ENCODE measurements around the gene SPATA31A7.
"Not testable (repeated sequence)": the region's sequence is repeated elsewhere in the genome, so short reads cannot be mapped to it uniquely, and the experiment has no call there.

The SPATA31A7 gene

GRCh38 chr9:61189736-61190135 is at the start of gene SPATA31A7:
Gene SPATA31A7, plus strand, starts transcription at chr9:61190036. Its CDS starts 29 bp downstream, at chr9:61190065.
- not testable (repeated sequence) for DNase-seq

- not testable (repeated sequence) for DNase-seq
Observed at GRCh38 chr9:61226438-61226837, 36.6 kb downstream of the SPATA31A7 start.
